ENCODE results near the gene APMAP. TPM values are rescaled to one million over a fixed set of nuclear protein-coding genes. Genes with fewer than 3 reads are reported as not detected.

The APMAP gene
- total RNA-seq, 1 experiment from 2014 or later: 75.3 TPM

GRCh38 chr20:24963672-24964505, 28.7 kb downstream of the APMAP start:
- Mint-ChIP-seq H3K4me3 (ENCODE audit: unreplicated experiment) (no peak overlapping the region), H3K4me1 (ENCODE audit: insufficient read depth, unreplicated experiment) (no peaks in the 10 kb centered on the region), H3K27me3 (ENCODE audit: insufficient read depth, unreplicated experiment) (no peaks in the 10 kb centered on the region), H3K27ac (ENCODE audit: low read depth, unreplicated experiment) (no peak overlapping the region), H3K9me3 (ENCODE audit: unreplicated experiment) (no peaks in the 10 kb centered on the region), H3K36me3 (ENCODE audit: insufficient read depth, unreplicated experiment) (peaks cover 69% of the 10 kb centered on the region)
- BruUV-seq (replicated peaks): no TSS peak
- ChIA-PET POLR2A (no interaction called here), CTCF (interaction anchor here (0.9 to 1.4 kb wide), 4 partner anchors 10 to 1295 kb away, joined by 4 to 5 read pairs (median 4); no protein-coding TSS in a partner anchor)
- no peak for DNase-seq (ENCODE audit: unreplicated experiment)
- no peak for TF ChIP-seq CTCF (IDR thresholded peaks at IDR 0.05; ENCODE audit: unreplicated experiment)
- intact Hi-C loops (cut with micrococcal nuclease): no loop called here

GRCh38 chr20:24962510-24962909, 30.0 kb downstream of the APMAP start:
- CTCF ChIA-PET: interaction anchor here (0.7 kb wide), 1 partner anchor 1294 kb away, joined by 3 read pairs; no protein-coding TSS in a partner anchor
- no TSS peak for BruUV-seq (replicated peaks)
- no peak for DNase-seq (ENCODE audit: unreplicated experiment)
- Mint-ChIP-seq H3K27me3 (ENCODE audit: insufficient read depth, unreplicated experiment) (no peaks in the 10 kb centered on the region), H3K4me1 (ENCODE audit: insufficient read depth, unreplicated experiment) (no peaks in the 10 kb centered on the region), H3K36me3 (ENCODE audit: insufficient read depth, unreplicated experiment) (peaks cover 55% of the 10 kb centered on the region), H3K9me3 (ENCODE audit: unreplicated experiment) (no peaks in the 10 kb centered on the region), H3K27ac (ENCODE audit: low read depth, unreplicated experiment) (no peak overlapping the region), H3K4me3 (ENCODE audit: unreplicated experiment) (no peak overlapping the region)
- no peak for TF ChIP-seq CTCF (IDR thresholded peaks at IDR 0.05; ENCODE audit: unreplicated experiment)
- POLR2A ChIA-PET: interaction anchor here (0.5 kb wide), 1 partner anchor 8 kb away, joined by 4 read pairs; no protein-coding TSS in a partner anchor
- intact Hi-C loops (cut with micrococcal nuclease): no loop called here

GRCh38 chr20:24962182-24962492, 30.4 kb downstream of the APMAP start:
- no peak overlapping the region for H3K4me3 Mint-ChIP-seq (ENCODE audit: unreplicated experiment)
- no peaks in the 10 kb centered on the region for H3K27me3 Mint-ChIP-seq (ENCODE audit: insufficient read depth, unreplicated experiment)
- BruUV-seq (replicated peaks): no TSS peak
- peaks cover 51% of the 10 kb centered on the region for H3K36me3 Mint-ChIP-seq (ENCODE audit: insufficient read depth, unreplicated experiment)
- CTCF ChIA-PET: interaction anchor here (0.7 kb wide), 1 partner anchor 1293 kb away, joined by 3 read pairs; no protein-coding TSS in a partner anchor
- H3K4me1 Mint-ChIP-seq (ENCODE audit: insufficient read depth, unreplicated experiment): no peaks in the 10 kb centered on the region
- intact Hi-C loops (cut with micrococcal nuclease): no loop called here
- TF ChIP-seq CTCF (IDR thresholded peaks at IDR 0.05; ENCODE audit: unreplicated experiment): no peak
- DNase-seq (ENCODE audit: unreplicated experiment): no peak
- no peak overlapping the region for H3K27ac Mint-ChIP-seq (ENCODE audit: low read depth, unreplicated experiment)
- POLR2A ChIA-PET: interaction anchor here (0.5 kb wide), 1 partner anchor 9 kb away, joined by 4 read pairs; no protein-coding TSS in a partner anchor
- no peaks in the 10 kb centered on the region for H3K9me3 Mint-ChIP-seq (ENCODE audit: unreplicated experiment)

GRCh38 chr20:24961384-24962181, 31.0 kb downstream of the APMAP start:
- no peaks in the 10 kb centered on the region for H3K9me3 Mint-ChIP-seq (ENCODE audit: unreplicated experiment)
- DNase-seq (ENCODE audit: unreplicated experiment): no peak
- POLR2A ChIA-PET: interaction anchor here (0.5 kb wide), 1 partner anchor 524 kb away, joined by 3 read pairs; no protein-coding TSS in a partner anchor

More at GRCh38 chr20:24961384-24962181, 31.0 kb downstream of the APMAP start:
- Mint-ChIP-seq H3K27ac (ENCODE audit: low read depth, unreplicated experiment) (no peak overlapping the region), H3K4me1 (ENCODE audit: insufficient read depth, unreplicated experiment) (no peaks in the 10 kb centered on the region), H3K27me3 (ENCODE audit: insufficient read depth, unreplicated experiment) (no peaks in the 10 kb centered on the region), H3K4me3 (ENCODE audit: unreplicated experiment) (no peak overlapping the region), H3K36me3 (ENCODE audit: insufficient read depth, unreplicated experiment) (peaks cover 47% of the 10 kb centered on the region)
- no TSS peak for BruUV-seq (replicated peaks)
- no peak for TF ChIP-seq CTCF (IDR thresholded peaks at IDR 0.05; ENCODE audit: unreplicated experiment)
- intact Hi-C loops (cut with micrococcal nuclease): no loop called here
- CTCF ChIA-PET: interaction anchor here (0.7 kb wide), 1 partner anchor 1293 kb away, joined by 3 read pairs; no protein-coding TSS in a partner anchor

All from MCF 10A (cell line).